GM12864 (cell line): Measurements from ENCODE around the gene CREG1.

Source experiments
- DNase-seq: peaks from one replicate; pipeline ENCODE4 v3.0.0-alpha.2; 2011; ENCODE audit warnings: low read depth
- H3K4me3 ChIP-seq: 2 replicates; pipeline ENCODE4 v1.5.1; 2011; ENCODE audit warnings: mild to moderate bottlenecking, low read depth, low read length, control low read depth
- CTCF ChIP-seq: IDR thresholded peaks from 2 replicates; pipeline ENCODE4 v1.5.1; 2011; ENCODE audit warnings: low read depth, mild to moderate bottlenecking, moderate library complexity, low read length, control low read depth, inconsistent platforms; ENCODE audit errors: missing control alignments

The CREG1 gene

GRCh38 chr1:167515461-167515860, 38.1 kb downstream of the CREG1 start:
- H3K4me3 ChIP-seq, result no peak overlapping the region
- no peak for DNase-seq
- TF ChIP-seq CTCF, result no peak

GRCh38 chr1:167514288-167514687, 39.3 kb downstream of the CREG1 start:
- no peak for TF ChIP-seq CTCF
- no peak overlapping the region for H3K4me3 ChIP-seq
- no peak for DNase-seq

DNA sequence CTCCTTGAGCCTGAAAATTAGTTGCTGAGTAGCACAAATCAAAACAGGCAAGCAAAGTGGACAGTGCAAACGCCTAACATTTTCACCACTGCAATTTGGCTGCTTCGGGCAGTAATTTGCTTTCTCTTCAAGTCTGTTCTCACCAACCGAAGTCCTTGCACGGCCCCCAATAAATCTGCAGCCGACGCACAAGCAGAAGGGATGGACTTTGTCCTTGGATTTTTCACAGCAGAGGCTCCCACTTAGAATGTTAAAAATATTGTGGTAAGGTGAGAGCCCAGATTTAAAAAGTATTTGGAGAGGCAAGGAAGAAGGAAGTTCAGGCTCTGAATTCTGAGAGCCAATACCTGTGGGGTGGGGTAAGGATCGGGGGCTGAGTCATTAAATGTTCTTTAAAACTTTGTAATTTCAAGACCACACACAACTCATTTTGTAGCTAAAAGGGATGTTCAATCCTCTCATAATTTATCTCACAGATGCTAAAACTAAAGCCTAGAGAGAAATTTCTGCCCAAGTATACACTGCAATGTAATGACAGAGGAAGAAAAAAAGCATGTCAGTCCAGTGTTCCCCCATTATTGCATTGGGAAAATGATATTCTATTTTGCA, 41.4 kb downstream of the CREG1 start:
- no peak overlapping the region for H3K4me3 ChIP-seq
- no peak for TF ChIP-seq CTCF
- DNase-seq, result no peak

GRCh38 chr1:167511374-167511986, 42.1 kb downstream of the CREG1 start:
- no peak for DNase-seq
- no peak for TF ChIP-seq CTCF
- no peak overlapping the region for H3K4me3 ChIP-seq

- no peak for DNase-seq
- no peak for TF ChIP-seq CTCF
- H3K4me3 ChIP-seq, result no peak overlapping the region
Observed at GRCh38 chr1:167510881-167511280, 42.7 kb downstream of the CREG1 start.

GRCh38 chr1:167510244-167510643, 43.3 kb downstream of the CREG1 start:
- no peak for TF ChIP-seq CTCF
- H3K4me3 ChIP-seq, result no peak overlapping the region
- DNase-seq, result no peak

DNA sequence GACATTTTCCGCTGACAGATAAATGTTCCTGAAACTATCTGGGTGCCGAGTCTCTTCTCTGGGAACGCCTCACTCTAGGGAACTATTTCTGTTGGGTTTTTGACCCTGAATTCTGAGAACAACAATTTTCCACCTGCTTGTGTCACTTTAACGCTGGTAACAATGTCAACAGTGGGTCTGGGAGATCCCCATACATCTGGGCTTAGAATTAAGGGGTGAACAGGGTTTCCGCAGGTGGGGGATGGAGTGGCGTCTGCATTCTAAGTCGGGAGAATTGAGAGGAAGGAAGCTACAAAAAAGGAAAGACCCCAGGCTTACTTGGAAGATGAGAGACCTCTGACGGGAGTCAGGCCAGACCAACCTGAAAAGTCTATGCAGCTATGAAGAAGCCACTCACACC, 44.0 kb downstream of the CREG1 start:
- TF ChIP-seq CTCF, result no peak
- DNase-seq, result no peak
- H3K4me3 ChIP-seq, result no peak overlapping the region
